Cardiac fibroblast (primary cell): Measurements from ENCODE around the gene STXBP4.

ENCODE experiments used
- DNase-seq, 2 donors: peaks; one replicate each; pipeline versions ENCODE4 v3.0.0 to v3.0.0-alpha.2; 2010; ENCODE audit warnings: low read depth in 2 of 2
- H3K4me3 ChIP-seq, 2 donors: replicated peaks in 1 of 2; 1 replicate in 1 of 2; 2 replicates in 1 of 2; pipeline ENCODE4 v1.5.1; 2011; ENCODE audit warnings: low read depth in 2 of 2, low read length in 2 of 2, mild to moderate bottlenecking in 2 of 2, moderate library complexity in 1 of 2
- CTCF ChIP-seq: IDR thresholded peaks from one replicate; pipeline ENCODE4 v1.5.1; 2011; ENCODE audit warnings: low read depth, mild to moderate bottlenecking, low read length, inconsistent platforms

The STXBP4 gene

GRCh38 chr17:55140809-55141208, 172.2 kb downstream of the STXBP4 start:
- no peak for DNase-seq
- no peak overlapping the region for H3K4me3 ChIP-seq
- TF ChIP-seq CTCF = no peak

DNA sequence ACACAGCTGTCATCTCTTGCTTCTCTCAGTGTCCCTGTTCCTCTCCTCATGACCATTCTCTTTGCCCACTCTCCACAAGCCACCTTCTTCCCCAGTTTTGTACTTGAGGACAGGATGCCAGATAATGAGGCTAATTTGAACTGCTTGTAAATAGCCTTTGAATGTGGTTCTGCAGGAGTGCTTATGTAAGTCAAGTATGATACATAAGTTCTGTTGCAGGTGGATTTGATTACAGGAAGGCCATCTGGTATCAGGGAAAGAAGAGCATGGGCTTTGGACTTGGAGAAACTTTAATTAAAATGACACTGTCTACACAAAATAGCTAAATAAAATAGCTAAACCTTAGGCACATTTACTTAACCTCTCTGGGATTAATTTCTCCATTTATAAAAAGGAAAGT, 176.0 kb downstream of the STXBP4 start:
- no peak for DNase-seq
- no peak overlapping the region for H3K4me3 ChIP-seq
- TF ChIP-seq CTCF = no peak

DNA sequence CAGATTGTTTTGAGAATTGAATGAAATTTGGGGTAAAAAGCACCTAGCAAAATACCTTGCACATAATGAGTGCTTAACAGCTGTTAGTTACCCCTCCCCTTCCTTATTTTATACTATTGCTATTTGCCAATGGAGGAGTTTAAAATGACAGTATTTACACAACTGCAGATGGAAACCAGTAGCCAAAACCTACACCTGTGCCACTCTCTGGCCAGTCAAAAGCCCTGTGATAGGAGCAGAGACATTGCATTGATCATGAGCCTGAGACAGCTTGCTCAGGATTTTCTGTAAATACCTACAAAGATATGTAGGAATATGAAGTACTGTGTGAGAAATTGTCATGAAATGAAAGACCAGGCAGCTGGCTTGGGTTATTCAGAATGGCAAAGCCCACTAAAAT, 180.9 kb downstream of the STXBP4 start:
- no peak for DNase-seq
- no peak for TF ChIP-seq CTCF
- no peak overlapping the region for H3K4me3 ChIP-seq

DNA sequence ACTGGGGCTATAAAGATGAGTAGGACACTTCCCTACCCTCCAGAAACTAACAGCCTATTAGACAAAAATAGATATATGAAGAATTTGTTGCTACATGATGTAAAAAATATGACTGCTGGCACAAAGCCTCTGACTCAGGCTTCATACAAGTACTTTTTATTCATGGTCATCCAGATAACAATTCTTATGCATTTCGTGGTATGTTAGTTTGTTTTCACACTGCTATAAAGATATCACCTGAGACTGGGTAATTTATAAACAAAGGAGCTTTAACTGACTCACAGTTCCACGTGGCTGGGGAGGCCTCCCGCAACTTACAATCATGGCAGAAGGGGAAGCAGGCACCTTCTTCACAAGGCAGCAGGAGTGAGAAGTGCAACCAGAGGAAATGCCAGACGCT, 183.7 kb downstream of the STXBP4 start:
- peak; percentile 11 to 48 for DNase-seq
- H3K4me3 ChIP-seq = no peak overlapping the region
- TF ChIP-seq CTCF = no peak

GRCh38 chr17:55154101-55154500, 185.5 kb downstream of the STXBP4 start:
- no peak overlapping the region for H3K4me3 ChIP-seq
- TF ChIP-seq CTCF = no peak
- no peak for DNase-seq

GRCh38 chr17:55155856-55156560, 187.4 kb downstream of the STXBP4 start:
- DNase-seq = no peak
- H3K4me3 ChIP-seq = no peak overlapping the region
- TF ChIP-seq CTCF = no peak

DNA sequence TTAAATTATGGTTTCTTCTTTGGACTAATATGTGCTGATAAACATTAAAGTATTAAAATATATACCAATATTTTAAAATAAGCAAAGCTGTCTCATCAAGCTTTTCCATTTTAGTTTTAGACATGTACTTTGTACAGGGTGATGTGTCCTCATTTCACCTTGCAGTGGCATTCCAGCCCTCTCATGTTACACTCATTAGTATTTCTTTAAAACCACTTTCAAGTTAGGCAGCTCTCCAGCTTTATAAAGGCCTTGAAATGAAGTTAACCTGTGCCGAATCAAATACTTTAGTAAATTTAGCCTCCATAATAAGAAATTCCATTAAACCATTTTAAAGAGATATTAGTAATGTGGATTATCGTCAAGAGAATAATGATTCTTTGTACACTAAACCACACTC, 188.6 kb downstream of the STXBP4 start:
- TF ChIP-seq CTCF = no peak
- no peak overlapping the region for H3K4me3 ChIP-seq
- DNase-seq = peak; percentile 33 to 44
